BLaER1 (cell line): ENCODE data around the gene FBXL3.

Experiments
- H3K27ac ChIP-seq: shearing (Covaris generic); formaldehyde crosslinking; 2 replicates; pipeline ENCODE4 v1.8.1; 2022
- H3K27me3 ChIP-seq: shearing (Covaris generic); formaldehyde crosslinking; 2 replicates; pipeline ENCODE4 v1.8.1; 2022
- H3K36me3 ChIP-seq: shearing (Covaris generic); formaldehyde crosslinking; 2 replicates; pipeline ENCODE4 v1.8.1; 2022
- H3K4me1 ChIP-seq: shearing (Covaris generic); formaldehyde crosslinking; 2 replicates; pipeline ENCODE4 v1.8.1; 2022
- H3K4me2 ChIP-seq: shearing (Covaris generic); formaldehyde crosslinking; 2 replicates; pipeline ENCODE4 v1.8.1; 2022
- H3K4me3 ChIP-seq: shearing (Covaris generic); formaldehyde crosslinking; 2 replicates; pipeline ENCODE4 v1.8.1; 2022
- H3K9ac ChIP-seq: shearing (Covaris generic); formaldehyde crosslinking; 2 replicates; pipeline ENCODE4 v1.8.1; 2022
- H3K9me3 ChIP-seq: shearing (Covaris generic); formaldehyde crosslinking; 2 replicates; pipeline ENCODE4 v1.8.1; 2022
- H4K20me1 ChIP-seq: shearing (Covaris generic); formaldehyde crosslinking; 2 replicates; pipeline ENCODE4 v1.8.1; 2022
- Cebpa-rat ChIP-seq: shearing (Covaris generic); IDR thresholded peaks from 2 replicates; pipeline ENCODE4 v1.8.1; 2022

FBXL3 gene

DNA sequence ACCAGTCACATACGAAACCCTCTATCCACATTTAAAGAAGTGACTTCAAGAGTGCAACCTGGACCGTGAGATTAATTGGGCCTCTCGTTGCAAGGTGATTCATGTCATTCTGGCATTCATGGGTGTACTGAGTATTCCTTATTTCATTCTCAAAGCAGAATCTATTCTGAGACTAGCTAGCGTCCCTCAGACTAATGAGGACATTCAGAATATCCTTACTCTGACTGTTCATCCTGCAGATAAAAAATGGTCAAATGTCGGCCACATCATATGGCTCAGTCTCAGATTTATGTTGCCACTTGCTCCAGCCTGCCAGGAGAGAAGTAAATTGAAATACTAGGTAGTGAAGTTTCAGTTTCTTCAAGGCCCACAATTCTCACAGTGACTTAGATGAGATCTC lies 71.3 kb downstream of the FBXL3 start:
- no peaks in the 10 kb centered on the region for H4K20me1 ChIP-seq
- H3K4me2 ChIP-seq: no peak overlapping the region
- no peak overlapping the region for H3K9ac ChIP-seq
- H3K36me3 ChIP-seq: no peaks in the 10 kb centered on the region
- peaks cover 34% of the 10 kb centered on the region for H3K9me3 ChIP-seq
- H3K27me3 ChIP-seq: no peaks in the 10 kb centered on the region
- no peak overlapping the region for H3K27ac ChIP-seq
- no peak overlapping the region for H3K4me3 ChIP-seq
- no peak for TF ChIP-seq Cebpa-rat
- H3K4me1 ChIP-seq: no peaks in the 10 kb centered on the region
